HepG2 (cell line): ENCODE measurements around the gene KIAA1328. TPM values are rescaled to one million over a fixed set of nuclear protein-coding genes. Genes with fewer than 3 reads are reported as not detected.

Experiments used
- ATAC-seq: fragments of 200-7000 bp; cut with Tn5 transposase; 3 replicates; pipeline ENCODE4 v1.9.1; 2020; ENCODE audit warnings: mild to moderate bottlenecking, moderate library complexity
- BruUV-seq: library from RNA; stranded (reverse); fragments of 400-500 nt; replicated peaks from 2 replicates; lab custom pipeline; 2021; lab: Mats Ljungman, UMichigan
- CTCF ChIA-PET: fragments of 300-600 bp; formaldehyde crosslinking; extraction: SDS; loops from one replicate; lab custom pipeline; 2021; ENCODE audit warnings: low total read pairs, inconsistent platforms, low intra/inter-chr PET ratio; lab: Yijun Ruan, JAX
- POLR2A ChIA-PET: fragments of 350-600 bp; sonication (Branson Sonifier 250); formaldehyde crosslinking; loops from one replicate; lab custom pipeline; 2020; ENCODE audit warnings: antibody characterized with exemption, inconsistent platforms; lab: Yijun Ruan, JAX
- DNase-seq: peaks from one replicate; pipeline ENCODE4 v3.0.0-alpha.2; 2015; ENCODE audit warnings: low spot score
- FAIRE-seq: peaks from 3 replicates; lab custom pipeline; 2011; peaks lifted over from hg19 to GRCh38; lab: Jason Lieb, UNC
- H2AFZ ChIP-seq: one replicate; pipeline ENCODE4 v1.6.1; 2011; ENCODE audit warnings: low read length, inconsistent platforms
- H3K27ac ChIP-seq: fragments of 300-600 bp; 3 replicates; pipeline ENCODE4 v1.8.0; 2011; ENCODE audit warnings: mixed run types, mild to moderate bottlenecking, mixed read lengths, low read length, inconsistent platforms; ENCODE audit not compliant: insufficient read depth; ENCODE audit errors: extremely low read length
- H3K27me3 ChIP-seq, 2 experiments: fragments of 200-600 bp in 1 of 2; 2 replicates in 1 of 2; 3 replicates in 1 of 2; pipeline versions ENCODE4 v1.6.0 to v1.8.0; 2011; ENCODE audit warnings: low read length in 2 of 2, mild to moderate bottlenecking in 2 of 2, moderate library complexity in 2 of 2, inconsistent platforms in 1 of 2; ENCODE audit not compliant: insufficient read depth in 2 of 2, control insufficient read depth in 1 of 2
- H3K36me3 ChIP-seq, 2 experiments: fragments of 200-600 bp in 1 of 2; replicated peaks in 1 of 2; 2 replicates in 1 of 2; 3 replicates in 1 of 2; pipeline versions ENCODE4 v1.5.1 to v1.8.0; 2011; ENCODE audit warnings: low read length in 2 of 2, inconsistent platforms in 1 of 2; ENCODE audit not compliant: insufficient read depth in 2 of 2, control insufficient read depth in 1 of 2
- H3K4me1 ChIP-seq: 2 replicates; pipeline ENCODE4 v1.5.1; 2012; ENCODE audit warnings: low read length, inconsistent platforms; ENCODE audit not compliant: insufficient read depth
- H3K4me2 ChIP-seq: 2 replicates; pipeline ENCODE4 v1.6.0; 2011; ENCODE audit warnings: low read depth, low read length, inconsistent platforms
- H3K4me3 ChIP-seq, 3 experiments: fragments of 200-600 bp in 1 of 3; sonication (generic), shearing (Covaris generic) in 1 of 3; replicated peaks in 1 of 3; 2 replicates each; pipeline ENCODE4 v1.5.1; 2011 to 2016; ENCODE audit warnings: low read length in 3 of 3, inconsistent platforms in 2 of 3, low read depth in 2 of 3, mild to moderate bottlenecking in 2 of 3, control low read depth in 1 of 3, mixed read lengths in 1 of 3; ENCODE audit not compliant: insufficient read depth in 1 of 3
- H3K79me2 ChIP-seq: one replicate; pipeline ENCODE4 v1.6.1; 2011; ENCODE audit warnings: low read length, inconsistent platforms; ENCODE audit not compliant: insufficient read depth
- H3K9ac ChIP-seq: 2 replicates; pipeline ENCODE4 v1.6.0; 2011; ENCODE audit warnings: mild to moderate bottlenecking, low read depth, low read length, inconsistent platforms; ENCODE audit not compliant: insufficient read depth
- H3K9me3 ChIP-seq: 2 replicates; pipeline ENCODE4 v1.5.1; 2012; ENCODE audit warnings: mild to moderate bottlenecking, low read length
- H4K20me1 ChIP-seq: 2 replicates; pipeline ENCODE4 v1.6.0; 2011; ENCODE audit warnings: inconsistent platforms, mild to moderate bottlenecking, low read length, moderate library complexity; ENCODE audit not compliant: insufficient read depth
- ATF7 ChIP-seq, 2 experiments: fragments of 450-650 bp in 1 of 2; sonication (generic) in 1 of 2; formaldehyde crosslinking in 1 of 2; IDR thresholded peaks; 2 replicates each; pipeline versions ENCODE4 v1.4.0 to v1.6.1; 2016 to 2020; ENCODE audit warnings: antibody characterized with exemption in 1 of 2, mild to moderate bottlenecking in 1 of 2, missing genetic modification reagents in 1 of 2
- IRF2 ChIP-seq: IDR thresholded peaks from 2 replicates; pipeline ENCODE4 v1.6.1; 2018; ENCODE audit warnings: missing genetic modification reagents, missing compliant biosample characterization
- RORA ChIP-seq: sonication (generic); formaldehyde crosslinking; IDR thresholded peaks from 2 replicates; pipeline ENCODE4 v1.5.0; 2020; ENCODE audit warnings: mild to moderate bottlenecking, missing genetic modification reagents, moderate library complexity
- ZNF317 ChIP-seq: sonication (generic); formaldehyde crosslinking; IDR thresholded peaks from 2 replicates; pipeline ENCODE4 v1.5.0; 2020; ENCODE audit warnings: mild to moderate bottlenecking, missing genetic modification reagents
- ZNF343 ChIP-seq: sonication (generic); formaldehyde crosslinking; IDR thresholded peaks from 2 replicates; pipeline ENCODE4 v1.4.0; 2020; ENCODE audit warnings: mild to moderate bottlenecking, missing genetic modification reagents
- WGBS: methylation state at CpG from one replicate; pipeline ENCODE4 v1.1.6; 2017; ENCODE audit warnings: low lambda C conversion rate; 5-methylcytosine and 5-hydroxymethylcytosine counted together
- in situ Hi-C: cut with HindIII; loops from 2 replicates; pipeline ENCODE4 v1.10.0; 2017; ENCODE audit warnings: low pct_unique_long_range_greater_than_20kb; ENCODE audit not compliant: extremely low pct_ligation_motif_present
- intact Hi-C: fragments of 100-400 bp; cut with micrococcal nuclease; formaldehyde crosslinking; loops from one replicate; pipeline ENCODE4 v1.10.0; 2022; ENCODE audit not compliant: unreplicated experiment
- polyA plus RNA-seq, 8 experiments: library from polyadenylated mRNA; depleted of rRNA in 3 of 8; stranded (reverse) in 7 of 8; unstranded in 1 of 8; fragments of >200 nt; fragmentation: Illumina TruSeq in 4 of 8; extraction: Trizol in 4 of 8; gene quantifications; 2 replicates each; pipeline versions ENCODE4 v1.2.1 to v1.2.3, GENCODE V29; 2011 to 2016; ENCODE audit warnings: low read depth in 4 of 8, missing spikeins in 1 of 8, mixed read lengths in 1 of 8; ENCODE audit not compliant: insufficient read depth in 1 of 8
- total RNA-seq, 5 experiments: library from RNA; depleted of rRNA; stranded (reverse); fragments of >200 nt; fragmentation: Illumina TruSeq; extraction: Trizol; gene quantifications; 2 replicates each; pipeline ENCODE4 v1.2.3, GENCODE V29; 2016; ENCODE audit warnings: low read depth in 1 of 5
- TF ChIP-seq, protein P1 (sequence below): sonication (generic); formaldehyde crosslinking; IDR thresholded peaks from 2 replicates; pipeline ENCODE4 v1.4.0; 2020; ENCODE audit warnings: missing genetic modification reagents, borderline replicate concordance
- TF ChIP-seq, protein P2 (sequence below): sonication (generic); formaldehyde crosslinking; IDR thresholded peaks from 2 replicates; pipeline ENCODE4 v1.9.0; 2022; ENCODE audit warnings: missing genetic modification reagents, mild to moderate bottlenecking, borderline replicate concordance
- TF ChIP-seq, protein P3 (sequence below): sonication (generic); formaldehyde crosslinking; IDR thresholded peaks from 2 replicates; pipeline ENCODE4 v1.4.0; 2020; ENCODE audit warnings: missing genetic modification reagents
- TF ChIP-seq, protein P4 (sequence below): sonication (generic); formaldehyde crosslinking; IDR thresholded peaks from 2 replicates; pipeline ENCODE4 v1.4.0; 2020; ENCODE audit warnings: missing genetic modification reagents; ENCODE audit errors: not compliant biosample characterization

KIAA1328 gene
- total and polyA plus RNA-seq, 2 of the 13 experiments (the other 11 are each of a cell fraction or from before 2014, with no cell fraction given), result 4.1 to 6.0 TPM

DNA sequence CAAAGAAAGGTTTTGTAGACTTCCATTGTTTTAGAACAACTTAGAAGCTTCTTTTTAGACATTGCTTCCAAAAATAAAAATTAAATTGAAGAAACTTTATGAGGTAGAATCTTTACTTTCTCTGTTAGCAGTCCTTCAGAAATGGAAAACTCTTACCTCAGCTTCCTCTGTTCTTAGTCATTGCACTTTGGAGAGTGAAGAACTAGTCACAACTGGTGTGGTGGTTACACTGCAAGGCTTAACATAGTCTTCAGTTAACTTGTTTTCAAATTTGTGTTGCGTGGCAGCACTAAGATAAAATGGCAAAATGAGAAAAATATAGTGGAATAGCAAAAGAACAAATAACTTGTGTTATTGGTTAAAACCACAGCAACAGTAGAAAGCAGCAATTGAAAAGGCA is 332.6 kb downstream of the KIAA1328 start:
- ATAC-seq (no peak), DNase-seq (no peak), FAIRE-seq (no peak)
- in situ Hi-C loops, result no loop called here
- Histone ChIP-seq H2AFZ (no peak overlapping the region), H4K20me1 (no peaks in the 10 kb centered on the region), H3K79me2 (no peaks in the 10 kb centered on the region), H3K9me3 (no peaks in the 10 kb centered on the region), H3K27me3 (no peaks in the 10 kb centered on the region), H3K4me1 (peaks cover 16% of the 10 kb centered on the region), H3K36me3 (no peaks in the 10 kb centered on the region), H3K27ac (no peak overlapping the region), H3K4me3 (no peak overlapping the region), H3K9ac (no peak overlapping the region), H3K4me2 (no peak overlapping the region)
- TF ChIP-seq, protein P1, sequence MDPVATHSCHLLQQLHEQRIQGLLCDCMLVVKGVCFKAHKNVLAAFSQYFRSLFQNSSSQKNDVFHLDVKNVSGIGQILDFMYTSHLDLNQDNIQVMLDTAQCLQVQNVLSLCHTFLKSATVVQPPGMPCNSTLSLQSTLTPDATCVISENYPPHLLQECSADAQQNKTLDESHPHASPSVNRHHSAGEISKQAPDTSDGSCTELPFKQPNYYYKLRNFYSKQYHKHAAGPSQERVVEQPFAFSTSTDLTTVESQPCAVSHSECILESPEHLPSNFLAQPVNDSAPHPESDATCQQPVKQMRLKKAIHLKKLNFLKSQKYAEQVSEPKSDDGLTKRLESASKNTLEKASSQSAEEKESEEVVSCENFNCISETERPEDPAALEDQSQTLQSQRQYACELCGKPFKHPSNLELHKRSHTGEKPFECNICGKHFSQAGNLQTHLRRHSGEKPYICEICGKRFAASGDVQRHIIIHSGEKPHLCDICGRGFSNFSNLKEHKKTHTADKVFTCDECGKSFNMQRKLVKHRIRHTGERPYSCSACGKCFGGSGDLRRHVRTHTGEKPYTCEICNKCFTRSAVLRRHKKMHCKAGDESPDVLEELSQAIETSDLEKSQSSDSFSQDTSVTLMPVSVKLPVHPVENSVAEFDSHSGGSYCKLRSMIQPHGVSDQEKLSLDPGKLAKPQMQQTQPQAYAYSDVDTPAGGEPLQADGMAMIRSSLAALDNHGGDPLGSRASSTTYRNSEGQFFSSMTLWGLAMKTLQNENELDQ (CRISPR knock-in tag), result no peak
- TF ChIP-seq, protein P2, sequence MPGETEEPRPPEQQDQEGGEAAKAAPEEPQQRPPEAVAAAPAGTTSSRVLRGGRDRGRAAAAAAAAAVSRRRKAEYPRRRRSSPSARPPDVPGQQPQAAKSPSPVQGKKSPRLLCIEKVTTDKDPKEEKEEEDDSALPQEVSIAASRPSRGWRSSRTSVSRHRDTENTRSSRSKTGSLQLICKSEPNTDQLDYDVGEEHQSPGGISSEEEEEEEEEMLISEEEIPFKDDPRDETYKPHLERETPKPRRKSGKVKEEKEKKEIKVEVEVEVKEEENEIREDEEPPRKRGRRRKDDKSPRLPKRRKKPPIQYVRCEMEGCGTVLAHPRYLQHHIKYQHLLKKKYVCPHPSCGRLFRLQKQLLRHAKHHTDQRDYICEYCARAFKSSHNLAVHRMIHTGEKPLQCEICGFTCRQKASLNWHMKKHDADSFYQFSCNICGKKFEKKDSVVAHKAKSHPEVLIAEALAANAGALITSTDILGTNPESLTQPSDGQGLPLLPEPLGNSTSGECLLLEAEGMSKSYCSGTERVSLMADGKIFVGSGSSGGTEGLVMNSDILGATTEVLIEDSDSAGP, result no peak
- TF ChIP-seq IRF2 (CRISPR knock-in tag) (no peak), ZNF317 (CRISPR knock-in tag) (no peak), ZNF343 (no peak), ATF7 (IDR thresholded peaks at IDR 0.05) (no peak), ATF7 (CRISPR knock-in tag; IDR thresholded peaks at IDR 0.05) (no peak), RORA (CRISPR knock-in tag) (no peak)
- TF ChIP-seq, protein P3, sequence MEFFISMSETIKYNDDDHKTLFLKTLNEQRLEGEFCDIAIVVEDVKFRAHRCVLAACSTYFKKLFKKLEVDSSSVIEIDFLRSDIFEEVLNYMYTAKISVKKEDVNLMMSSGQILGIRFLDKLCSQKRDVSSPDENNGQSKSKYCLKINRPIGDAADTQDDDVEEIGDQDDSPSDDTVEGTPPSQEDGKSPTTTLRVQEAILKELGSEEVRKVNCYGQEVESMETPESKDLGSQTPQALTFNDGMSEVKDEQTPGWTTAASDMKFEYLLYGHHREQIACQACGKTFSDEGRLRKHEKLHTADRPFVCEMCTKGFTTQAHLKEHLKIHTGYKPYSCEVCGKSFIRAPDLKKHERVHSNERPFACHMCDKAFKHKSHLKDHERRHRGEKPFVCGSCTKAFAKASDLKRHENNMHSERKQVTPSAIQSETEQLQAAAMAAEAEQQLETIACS (CRISPR knock-in tag), result no peak
- TF ChIP-seq, protein P4, sequence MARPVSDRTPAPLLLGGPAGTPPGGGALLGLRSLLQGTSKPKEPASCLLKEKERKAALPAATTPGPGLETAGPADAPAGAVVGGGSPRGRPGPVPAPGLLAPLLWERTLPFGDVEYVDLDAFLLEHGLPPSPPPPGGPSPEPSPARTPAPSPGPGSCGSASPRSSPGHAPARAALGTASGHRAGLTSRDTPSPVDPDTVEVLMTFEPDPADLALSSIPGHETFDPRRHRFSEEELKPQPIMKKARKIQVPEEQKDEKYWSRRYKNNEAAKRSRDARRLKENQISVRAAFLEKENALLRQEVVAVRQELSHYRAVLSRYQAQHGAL (CRISPR knock-in tag), result no peak
- ChIA-PET POLR2A (no interaction called here), CTCF (no interaction called here)
- intact Hi-C loops, result no loop called here
- no TSS peak for BruUV-seq
- 100% methylated on average over 1 of the region's 1 CpG for WGBS
